SH-SY5Y (cell line): Measurements from ENCODE around the gene HAPLN3.

Experiments used
- GATA2 ChIP-seq: IDR thresholded peaks from 2 replicates; pipeline ENCODE4 v1.6.1; 2011; ENCODE audit warnings: mild to moderate bottlenecking, low read depth, low read length
- GATA3 ChIP-seq: IDR thresholded peaks from 2 replicates; pipeline ENCODE4 v1.6.1; 2011; ENCODE audit warnings: low read depth, mild to moderate bottlenecking, low read length, moderate library complexity

DNA sequence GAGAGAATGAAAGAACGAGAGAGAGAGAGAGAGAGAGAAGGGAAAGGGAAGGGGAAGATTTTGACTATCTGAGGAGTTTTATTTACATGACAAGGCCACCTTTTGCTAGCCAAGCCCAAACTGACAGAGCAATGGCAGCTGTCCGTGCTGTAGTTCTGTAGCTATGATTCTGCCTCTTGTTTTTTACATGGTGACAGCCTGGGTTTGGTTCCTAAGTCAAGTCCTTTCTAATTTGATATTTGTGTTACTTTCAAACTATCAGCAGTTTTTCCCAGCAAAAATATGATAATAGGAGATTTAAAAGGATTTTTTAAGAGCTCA, 44.1 kb upstream of the HAPLN3 start:
- TF ChIP-seq GATA2 (no peak), GATA3 (no peak)
